Right atrium auricular region (tissue), 2 donors: Measurements from ENCODE around the gene NRXN3. TPM values are rescaled to one million over a fixed set of nuclear protein-coding genes. Genes with fewer than 3 reads are reported as not detected.

Experiments
- DNase-seq: peaks from one replicate; pipeline ENCODE4 v3.0.0-alpha.2; 2019; ENCODE audit warnings: low spot score
- H3K27ac ChIP-seq, 2 donors: fragments of 200-600 bp; sonication (generic); 1 replicate in 1 of 2; 2 replicates in 1 of 2; pipeline ENCODE4 v1.5.1; 2016 to 2019
- H3K27me3 ChIP-seq, 2 donors: fragments of 200-600 bp; sonication (generic); one replicate each; pipeline versions ENCODE4 v1.5.1 to v1.6.0; 2017 to 2019
- H3K36me3 ChIP-seq: fragments of 200-600 bp; sonication (generic); one replicate; pipeline ENCODE4 v1.5.1; 2016
- H3K4me1 ChIP-seq, 2 donors: fragments of 200-600 bp; sonication (generic); one replicate each; pipeline versions ENCODE4 v1.5.1 to v1.6.0; 2017 to 2019
- H3K4me3 ChIP-seq, 2 donors: fragments of 200-600 bp; sonication (generic); 1 replicate in 1 of 2; 2 replicates in 1 of 2; pipeline ENCODE4 v1.5.1; 2017 to 2019; ENCODE audit warnings: mild to moderate bottlenecking in 1 of 2, moderate library complexity in 1 of 2
- H3K9me3 ChIP-seq, 2 donors: fragments of 200-600 bp; sonication (generic); one replicate each; pipeline ENCODE4 v1.5.1; 2019
- total RNA-seq, 2 donors: library from RNA; depleted of rRNA; stranded (reverse); fragments of >200 nt; gene quantifications; one replicate each; pipeline ENCODE4 v1.1.0, GENCODE V29; 2016
- TF ChIP-seq, protein P1 (sequence below), 2 donors: fragments of 200-600 bp; sonication (generic); IDR thresholded peaks; one replicate each; pipeline ENCODE4 v1.5.1; 2019; ENCODE audit warnings: antibody characterized with exemption in 2 of 2

Gene NRXN3
- total RNA-seq, 2 donors from 2014 or later: 2.0 to 2.3 TPM

DNA sequence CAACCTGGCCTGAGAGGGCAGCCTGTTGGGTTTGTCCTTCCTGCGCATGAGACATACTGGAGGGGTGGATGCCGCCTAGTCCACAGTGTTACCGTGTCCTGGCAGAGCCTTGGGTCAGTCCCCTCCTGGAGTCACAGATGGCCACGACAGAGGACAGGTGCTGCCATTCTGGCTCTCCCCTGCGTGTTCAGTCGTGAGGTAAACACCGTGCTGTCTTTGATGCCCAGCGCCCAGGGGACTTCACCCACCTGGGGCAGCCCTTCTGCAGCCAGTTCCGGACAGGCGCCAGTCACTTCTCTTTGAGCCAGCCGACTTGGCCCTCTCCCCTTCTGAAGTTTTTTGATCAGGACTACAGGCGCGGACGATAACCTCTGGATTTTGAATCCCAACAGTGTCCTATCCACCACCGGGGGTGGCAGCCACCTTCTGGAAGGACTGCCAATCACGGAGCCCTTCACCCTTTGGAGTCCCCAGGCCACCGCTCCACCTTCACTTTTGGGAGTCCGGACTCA lies 1108.2 kb downstream of the NRXN3 start:
- Histone ChIP-seq H3K4me1 (peaks cover 0 to 23% of the 10 kb centered on the region in 2 donors), H3K4me3 (peak overlapping the region; percentile 25 to 48), H3K9me3 (no peaks in the 10 kb centered on the region), H3K36me3 (no peaks in the 10 kb centered on the region), H3K27ac (no peak overlapping the region), H3K27me3 (no peaks in the 10 kb centered on the region)
- no peak for DNase-seq
- TF ChIP-seq, protein P1, sequence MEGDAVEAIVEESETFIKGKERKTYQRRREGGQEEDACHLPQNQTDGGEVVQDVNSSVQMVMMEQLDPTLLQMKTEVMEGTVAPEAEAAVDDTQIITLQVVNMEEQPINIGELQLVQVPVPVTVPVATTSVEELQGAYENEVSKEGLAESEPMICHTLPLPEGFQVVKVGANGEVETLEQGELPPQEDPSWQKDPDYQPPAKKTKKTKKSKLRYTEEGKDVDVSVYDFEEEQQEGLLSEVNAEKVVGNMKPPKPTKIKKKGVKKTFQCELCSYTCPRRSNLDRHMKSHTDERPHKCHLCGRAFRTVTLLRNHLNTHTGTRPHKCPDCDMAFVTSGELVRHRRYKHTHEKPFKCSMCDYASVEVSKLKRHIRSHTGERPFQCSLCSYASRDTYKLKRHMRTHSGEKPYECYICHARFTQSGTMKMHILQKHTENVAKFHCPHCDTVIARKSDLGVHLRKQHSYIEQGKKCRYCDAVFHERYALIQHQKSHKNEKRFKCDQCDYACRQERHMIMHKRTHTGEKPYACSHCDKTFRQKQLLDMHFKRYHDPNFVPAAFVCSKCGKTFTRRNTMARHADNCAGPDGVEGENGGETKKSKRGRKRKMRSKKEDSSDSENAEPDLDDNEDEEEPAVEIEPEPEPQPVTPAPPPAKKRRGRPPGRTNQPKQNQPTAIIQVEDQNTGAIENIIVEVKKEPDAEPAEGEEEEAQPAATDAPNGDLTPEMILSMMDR (IDR thresholded peaks at IDR 0.05): no peak

DNA sequence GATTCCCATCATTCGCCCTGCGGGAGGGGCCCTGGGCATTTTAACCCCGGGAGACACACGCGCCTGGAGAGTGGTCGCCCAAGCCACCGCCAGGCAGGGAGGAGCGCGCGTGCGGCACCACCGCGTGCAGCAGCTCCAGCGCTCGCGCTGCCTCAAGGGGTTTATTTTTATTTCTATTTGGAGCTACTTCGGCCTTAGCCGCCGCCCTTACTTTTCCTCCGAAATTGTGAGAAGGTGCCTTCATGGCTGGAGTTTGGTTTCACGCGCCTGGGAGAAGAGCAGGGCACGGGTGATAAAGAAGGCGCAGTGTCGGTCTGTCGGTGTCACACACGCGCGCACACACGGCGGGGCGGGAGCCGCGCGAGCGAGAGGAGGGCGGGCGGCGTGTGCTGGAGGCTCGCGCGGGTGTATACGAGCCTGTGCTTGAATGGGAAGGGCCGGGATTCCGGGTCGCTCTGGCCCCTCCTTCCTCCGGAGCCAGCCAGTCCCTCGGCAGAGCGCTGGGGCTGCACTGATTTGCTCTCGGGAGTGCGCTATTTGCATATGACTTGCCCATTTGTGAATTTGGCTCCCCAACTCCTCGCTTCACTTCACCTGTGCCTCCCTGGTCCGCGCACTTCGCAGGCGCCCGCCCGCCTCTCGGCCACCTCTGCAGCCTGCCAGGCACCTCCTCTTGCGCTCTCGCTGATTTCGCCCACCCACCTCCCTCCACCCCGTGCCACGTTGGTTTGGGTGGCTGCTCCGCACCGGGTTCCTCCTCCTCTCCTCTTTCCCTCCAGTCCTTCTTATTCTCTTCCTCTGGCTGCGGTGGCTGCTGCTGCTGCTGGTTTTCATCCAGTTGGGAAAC lies 1108.8 kb downstream of the NRXN3 start:
- Histone ChIP-seq H3K36me3 (no peaks in the 10 kb centered on the region), H3K27ac (no peak overlapping the region), H3K4me1 (peaks cover 0 to 23% of the 10 kb centered on the region in 2 donors), H3K4me3 (peak overlapping the region; percentile 25 to 48), H3K9me3 (no peaks in the 10 kb centered on the region), H3K27me3 (no peaks in the 10 kb centered on the region)
- TF ChIP-seq, protein P1 (IDR thresholded peaks at IDR 0.05): no peak
- DNase-seq: peak; percentile 80

DNA sequence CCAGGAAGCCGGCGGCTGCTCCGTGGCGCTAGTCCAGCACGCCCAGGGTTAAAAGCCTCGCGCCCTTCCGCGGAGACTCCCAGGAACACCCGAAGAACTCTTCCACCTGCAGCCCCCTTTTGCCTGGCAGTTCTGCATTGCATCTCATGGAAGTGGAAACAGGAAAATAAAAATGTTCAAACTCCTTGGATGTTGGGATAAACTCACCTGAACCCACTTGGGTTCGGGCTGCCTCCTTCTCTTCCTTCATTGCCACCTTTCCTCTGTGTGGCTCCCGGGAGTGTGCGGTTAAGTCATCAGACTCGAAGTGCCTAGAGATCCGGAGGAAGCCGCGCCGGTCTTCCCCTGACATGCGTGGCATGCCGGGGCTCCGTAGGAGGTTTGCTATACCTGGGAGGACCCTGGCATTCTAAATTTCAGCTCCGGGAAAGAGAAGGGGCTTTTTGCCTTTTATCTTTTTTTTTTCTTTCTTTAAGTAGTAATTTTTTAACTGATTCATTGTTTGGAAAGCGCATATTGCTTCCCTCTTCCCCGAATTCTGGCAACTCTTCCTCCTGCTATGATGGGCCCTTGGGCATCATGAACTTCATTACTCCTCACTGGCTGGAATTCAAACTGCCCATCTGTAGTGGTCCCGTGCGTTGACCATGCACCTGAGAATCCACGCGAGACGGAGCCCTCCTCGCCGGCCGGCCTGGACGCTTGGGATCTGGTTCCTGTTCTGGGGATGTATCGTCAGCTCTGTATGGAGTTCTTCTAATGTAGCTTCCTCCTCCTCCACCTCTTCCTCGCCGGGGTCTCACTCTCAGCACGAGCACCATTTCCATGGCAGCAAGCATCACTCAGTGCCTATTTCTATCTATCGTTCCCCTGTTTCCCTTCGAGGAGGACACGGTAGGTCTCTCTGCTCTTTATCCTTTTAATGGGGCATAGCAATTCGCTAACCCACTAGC lies 1109.7 kb downstream of the NRXN3 start:
- no peaks in the 10 kb centered on the region for H3K9me3 ChIP-seq
- no peak for DNase-seq
- H3K4me1 ChIP-seq: peaks cover 0 to 23% of the 10 kb centered on the region in 2 donors
- H3K36me3 ChIP-seq: no peaks in the 10 kb centered on the region
- H3K4me3 ChIP-seq: peak overlapping the region; percentile 25 to 48
- TF ChIP-seq, protein P1 (IDR thresholded peaks at IDR 0.05): no peak
- no peaks in the 10 kb centered on the region for H3K27me3 ChIP-seq
- no peak overlapping the region for H3K27ac ChIP-seq

DNA sequence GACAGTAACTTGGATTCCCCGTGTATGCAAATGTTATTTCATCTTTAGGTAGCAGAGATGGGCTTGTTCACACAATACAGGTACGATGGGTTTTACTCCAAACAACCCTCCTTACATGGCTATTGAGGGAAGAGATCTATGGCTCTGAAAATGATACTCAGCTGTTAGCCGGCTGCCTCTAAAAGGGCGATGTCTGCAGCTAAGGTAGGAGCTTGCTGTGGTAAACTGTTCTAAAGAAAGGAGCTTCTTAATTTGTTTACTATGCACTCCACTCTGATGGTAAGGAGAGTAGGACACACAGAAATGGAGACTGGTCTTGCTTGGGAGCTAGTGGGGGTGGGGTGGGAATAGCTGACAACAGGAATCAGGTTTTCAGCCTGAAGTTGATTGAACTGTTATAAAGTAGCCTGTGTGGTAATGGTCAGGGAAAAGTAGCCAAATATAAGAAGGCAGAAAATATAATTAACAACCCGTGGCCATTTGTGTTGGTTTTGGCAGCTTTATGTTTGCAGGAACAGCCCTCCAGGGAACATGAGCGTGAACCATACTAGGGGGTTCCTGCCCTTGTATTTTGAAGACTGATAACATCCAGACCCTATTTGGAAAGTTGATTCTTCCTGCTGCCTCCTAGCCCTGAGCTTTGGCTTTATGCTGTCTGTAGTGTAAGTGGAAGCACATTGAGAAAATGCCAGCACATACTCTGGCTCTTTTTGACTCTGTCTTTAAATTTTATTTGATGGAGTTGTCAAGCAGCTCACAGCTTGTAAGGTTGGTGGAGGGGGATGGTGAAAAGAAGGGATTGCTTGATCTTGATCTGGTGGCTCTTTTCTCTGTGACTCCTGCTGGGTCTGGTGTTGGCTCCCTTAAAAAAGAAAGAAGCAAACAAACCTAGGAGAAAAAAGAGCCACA lies 1111.3 kb downstream of the NRXN3 start:
- H3K4me1 ChIP-seq: peaks cover 0 to 23% of the 10 kb centered on the region in 2 donors

More for the DNA sequence above, 1111.3 kb downstream of the NRXN3 start:
- no peaks in the 10 kb centered on the region for H3K9me3 ChIP-seq
- no peak for DNase-seq
- H3K4me3 ChIP-seq: peak overlapping the region in 1 of 2 donors; percentile 11
- H3K27ac ChIP-seq: no peak overlapping the region
- TF ChIP-seq, protein P1 (IDR thresholded peaks at IDR 0.05): no peak
- no peaks in the 10 kb centered on the region for H3K27me3 ChIP-seq
- H3K36me3 ChIP-seq: no peaks in the 10 kb centered on the region
